SK-N-SH treated with all-trans-retinoic acid at 6 μM for 48 hours (cell line): Measurements from ENCODE around the gene NCAPG2.

ENCODE experiments used
- CREB5 ChIP-seq: fragments of 250-450 bp; sonication (Bioruptor Pico); IDR thresholded peaks from 2 replicates; pipeline ENCODE4 v1.5.1; 2020; ENCODE audit warnings: low read depth, mild to moderate bottlenecking, moderate library complexity
- ISL1 ChIP-seq: fragments of 250-450 bp; sonication (Bioruptor Pico); IDR thresholded peaks from 2 replicates; pipeline ENCODE4 v2.1.2; 2022; ENCODE audit warnings: mild to moderate bottlenecking, moderate library complexity
- PPARA ChIP-seq: fragments of 250-450 bp; sonication (Bioruptor Pico); IDR thresholded peaks from 2 replicates; pipeline ENCODE4 v1.5.0; 2020; ENCODE audit warnings: mild to moderate bottlenecking, borderline replicate concordance
- TCF4 ChIP-seq: fragments of 250-450 bp; sonication (Bioruptor Pico); IDR thresholded peaks from 2 replicates; pipeline ENCODE4 v1.8.0; 2021; ENCODE audit warnings: mild to moderate bottlenecking, moderate library complexity, borderline replicate concordance

GRCh38 chr7:158705234-158705850, 738 bp upstream of the NCAPG2 start:
- TF ChIP-seq PPARA (CRISPR knock-in tag) (no peak), ISL1 (no peak), CREB5 (CRISPR knock-in tag) (no peak), TCF4 (no peak)
